Upper lobe of left lung (tissue), 6 donors: ENCODE results near the gene ZFR2. TPM values are rescaled to one million over a fixed set of nuclear protein-coding genes. Genes with fewer than 3 reads are reported as not detected.

Experiments
- ATAC-seq, 2 donors: fragments of 200-7000 bp; cut with Tn5 transposase; one replicate each; pipeline ENCODE4 v1.9.1; 2022; ENCODE audit warnings: mild to moderate bottlenecking in 2 of 2, moderate library complexity in 2 of 2; ENCODE audit not compliant: low FRiP score in 2 of 2
- DNase-seq, 2 donors: peaks; one replicate each; pipeline ENCODE4 v3.0.0-alpha.2; 2019 to 2020
- H3K27ac ChIP-seq, 4 donors: fragments of 200-600 bp; sonication (generic); one replicate each; pipeline ENCODE4 v1.5.1; 2016 to 2019
- H3K27me3 ChIP-seq, 4 donors: fragments of 200-600 bp; sonication (generic); one replicate each; pipeline ENCODE4 v1.5.1; 2017 to 2019
- H3K36me3 ChIP-seq, 4 donors: fragments of 200-600 bp; sonication (generic); one replicate each; pipeline ENCODE4 v1.5.1; 2016 to 2019
- H3K4me1 ChIP-seq, 4 donors: fragments of 200-600 bp; sonication (generic); one replicate each; pipeline ENCODE4 v1.5.1; 2018 to 2019
- H3K4me3 ChIP-seq, 4 donors: fragments of 200-600 bp; sonication (generic); one replicate each; pipeline ENCODE4 v1.5.1; 2017 to 2019; ENCODE audit warnings: mild to moderate bottlenecking in 2 of 4, moderate library complexity in 1 of 4
- H3K9me3 ChIP-seq, 4 donors: fragments of 200-600 bp; sonication (generic); one replicate each; pipeline ENCODE4 v1.5.1; 2018 to 2019
- CTCF ChIP-seq, 6 experiments: fragments of 450-650 bp in 4 of 6; fragments of 200-600 bp in 2 of 6; sonication (generic) in 2 of 6; IDR thresholded peaks; one replicate each; pipeline ENCODE4 v1.5.1; 2016 to 2019; ENCODE audit warnings: antibody characterized with exemption in 6 of 6
- EP300 ChIP-seq, 4 donors: sonication (generic); formaldehyde crosslinking; IDR thresholded peaks; one replicate each; pipeline ENCODE4 v1.5.1; 2017; ENCODE audit warnings: antibody characterized with exemption in 4 of 4, control low read depth in 2 of 4
- POLR2A ChIP-seq, 4 donors: fragments of 450-650 bp; IDR thresholded peaks; one replicate each; pipeline ENCODE4 v1.5.1; 2016 to 2017; ENCODE audit warnings: antibody characterized with exemption in 4 of 4, mild to moderate bottlenecking in 2 of 4
- POLR2AphosphoS5 ChIP-seq, 2 donors: sonication (generic); formaldehyde crosslinking; IDR thresholded peaks; one replicate each; pipeline ENCODE4 v1.5.1; 2017; ENCODE audit warnings: antibody characterized with exemption in 2 of 2
- WGBS, 2 donors: methylation state at CpG; one replicate each; pipeline ENCODE4 v1.1.5; 2017 to 2018; 5-methylcytosine and 5-hydroxymethylcytosine counted together
- total RNA-seq, 6 donors: library from RNA; depleted of rRNA in 4 of 6; stranded (reverse); fragments of >200 nt in 4 of 6; gene quantifications; one replicate each; pipeline versions ENCODE4 v1.1.0 to v1.2.1, GENCODE V29; 2016 to 2021
- donor health status: DM: no; HTN: no; CAD: no; lungs with moderate emphysema.
- donor health status: DM: no; HTN: yes; CAD: no; lungs with severe emphysema.

Gene ZFR2
- total RNA-seq, 6 donors from 2014 or later: 0.11 to 4.2 (median 0.30) TPM; not detected in 3

GRCh38 chr19:3808420-3809143 is 60.3 kb downstream of the ZFR2 start:
- Histone ChIP-seq H3K9me3 (no peaks in the 10 kb centered on the region), H3K4me3 (no peak overlapping the region), H3K27ac (peak overlapping the region; percentile 76 to 90 (median 82)), H3K36me3 (no peaks in the 10 kb centered on the region), H3K27me3 (no peaks in the 10 kb centered on the region), H3K4me1 (peaks cover 34 to 55% (median 37%) of the 10 kb centered on the region in 4 donors)
- DNase-seq: peak; percentile 47 to 83
- 59 to 78% methylated on average over 15 to 30 of the region's 33 CpGs for WGBS, 2 donors
- peak in 1 of 2 donors; percentile 68 for TF ChIP-seq POLR2AphosphoS5 (IDR thresholded peaks at IDR 0.05)
- TF ChIP-seq CTCF (IDR thresholded peaks at IDR 0.05): peak in 2 of 6 experiments; percentile 13 to 36
- peak in 2 of 4 donors; percentile 27 to 42 for TF ChIP-seq EP300 (IDR thresholded peaks at IDR 0.05)
- no peak for TF ChIP-seq POLR2A (IDR thresholded peaks at IDR 0.05)
- ATAC-seq: peak in 1 of 2 donors; percentile 1

- no peak for DNase-seq
- ATAC-seq: no peak
- H3K4me1 ChIP-seq: peaks cover 25 to 46% (median 29%) of the 10 kb centered on the region in 4 donors
- TF ChIP-seq POLR2AphosphoS5 (IDR thresholded peaks at IDR 0.05): no peak
- no peak for TF ChIP-seq CTCF (IDR thresholded peaks at IDR 0.05)
- TF ChIP-seq EP300 (IDR thresholded peaks at IDR 0.05): no peak
- TF ChIP-seq POLR2A (IDR thresholded peaks at IDR 0.05): no peak
- 93 to 97% methylated on average over 18 to 35 of the region's 35 CpGs for WGBS, 2 donors
- H3K27me3 ChIP-seq: no peaks in the 10 kb centered on the region
- H3K36me3 ChIP-seq: no peaks in the 10 kb centered on the region
- peak overlapping the region in 3 of 4 donors; percentile 7 to 90 (median 84) for H3K27ac ChIP-seq
- no peaks in the 10 kb centered on the region for H3K9me3 ChIP-seq
- H3K4me3 ChIP-seq: no peak overlapping the region
Measured at GRCh38 chr19:3807574-3808354, 61.1 kb downstream of the ZFR2 start.

GRCh38 chr19:3807131-3807480 is 61.7 kb downstream of the ZFR2 start:
- WGBS, 2 donors: 50 to 83% methylated on average over 2 to 14 of the region's 19 CpGs
- ATAC-seq (no peak), DNase-seq (no peak)
- peaks cover 21 to 46% (median 25%) of the 10 kb centered on the region in 4 donors for H3K4me1 ChIP-seq
- TF ChIP-seq EP300 (IDR thresholded peaks at IDR 0.05) (no peak), POLR2A (IDR thresholded peaks at IDR 0.05) (no peak), CTCF (IDR thresholded peaks at IDR 0.05) (no peak), POLR2AphosphoS5 (IDR thresholded peaks at IDR 0.05) (no peak)
- peak overlapping the region in 2 of 4 donors; percentile 7 to 50 for H3K27ac ChIP-seq
- no peaks in the 10 kb centered on the region for H3K36me3 ChIP-seq
- no peaks in the 10 kb centered on the region for H3K9me3 ChIP-seq
- peaks cover 0 to 1% (median under 1%) of the 10 kb centered on the region in 4 donors for H3K27me3 ChIP-seq
- H3K4me3 ChIP-seq: no peak overlapping the region

- ATAC-seq (no peak), DNase-seq (no peak)
- H3K27ac ChIP-seq: no peak overlapping the region
- H3K4me3 ChIP-seq: no peak overlapping the region
- no peak for TF ChIP-seq EP300 (IDR thresholded peaks at IDR 0.05)
- no peak for TF ChIP-seq POLR2AphosphoS5 (IDR thresholded peaks at IDR 0.05)
- no peak for TF ChIP-seq CTCF (IDR thresholded peaks at IDR 0.05)
- TF ChIP-seq POLR2A (IDR thresholded peaks at IDR 0.05): no peak
- WGBS, 2 donors: 90 to 91% methylated on average over 9 to 29 of the region's 29 CpGs
- no peaks in the 10 kb centered on the region for H3K9me3 ChIP-seq
- H3K27me3 ChIP-seq: peaks cover 0 to 13% (median 5%) of the 10 kb centered on the region in 4 donors
- H3K4me1 ChIP-seq: peaks cover 22 to 46% (median 27%) of the 10 kb centered on the region in 4 donors
- H3K36me3 ChIP-seq: no peaks in the 10 kb centered on the region
Measured at GRCh38 chr19:3805859-3806258, 63.0 kb downstream of the ZFR2 start.
